Activated CD8-positive, alpha-beta T cell treated with anti-CD3 and anti-CD28 coated beads for 36 hours (primary cell): ENCODE data around the gene EDEM1. TPM values are rescaled to one million over a fixed set of nuclear protein-coding genes. Genes with fewer than 3 reads are reported as not detected.

Experiments used
- microRNA-seq: library from miRNA; unstranded; fragments of <30 nt; microRNA quantifications from one replicate; pipeline ENCODE4 v1.2.0, GENCODE V29; 2022; ENCODE audit warnings: borderline microRNAs expressed, borderline replicate concordance
- total RNA-seq, 2 experiments: library from RNA; stranded (reverse); gene quantifications; one replicate each; pipeline ENCODE4 v1.2.3, GENCODE V29; 2021

The EDEM1 gene
- total RNA-seq, 2 experiments from 2014 or later = 156 to 159 TPM

Small RNAs within 50 kb of the gene (microRNA-seq; reads per million reads assigned to microRNA genes)
- gene MIR4790 = not detected

Other genes starting within 250 kb of the EDEM1 start
- gene BHLHE40, start 208.3 kb upstream of the EDEM1 start, total RNA-seq = 100 to 1,000 TPM; 456 to 470 TPM
- 10 to 100 TPM; 33.9 to 38.9 TPM for gene ARL8B, start 65.4 kb upstream of the EDEM1 start, total RNA-seq